Activated T-cell treated with anti-CD3 and anti-CD28 coated beads for 48 hours (primary cell): ENCODE data around the gene CCDC34.

Experiments
- DNase-seq: peaks from one replicate; pipeline ENCODE4 v3.0.0-alpha.2; 2020; ENCODE audit warnings: low read depth

The CCDC34 gene

GRCh38 chr11:27392278-27393114, 29.5 kb upstream of the CCDC34 start:
- no peak for DNase-seq

GRCh38 chr11:27391331-27392015, 28.5 kb upstream of the CCDC34 start:
- no peak for DNase-seq

- DNase-seq, result no peak
Observed at GRCh38 chr11:27390318-27391295, 27.6 kb upstream of the CCDC34 start.

GRCh38 chr11:27388869-27389268, 25.9 kb upstream of the CCDC34 start:
- DNase-seq, result no peak

GRCh38 chr11:27388001-27388400, 25.0 kb upstream of the CCDC34 start:
- DNase-seq, result no peak

GRCh38 chr11:27387362-27387761, 24.3 kb upstream of the CCDC34 start:
- DNase-seq, result no peak

- no peak for DNase-seq
Observed at GRCh38 chr11:27386181-27386845, 23.3 kb upstream of the CCDC34 start.

GRCh38 chr11:27385245-27385644, 22.2 kb upstream of the CCDC34 start:
- no peak for DNase-seq

GRCh38 chr11:27384227-27384626, 21.2 kb upstream of the CCDC34 start:
- no peak for DNase-seq

GRCh38 chr11:27383645-27384044, 20.6 kb upstream of the CCDC34 start:
- no peak for DNase-seq

GRCh38 chr11:27381238-27381666, 18.2 kb upstream of the CCDC34 start:
- no peak for DNase-seq

GRCh38 chr11:27380771-27381170, 17.8 kb upstream of the CCDC34 start:
- no peak for DNase-seq

- DNase-seq, result no peak
Observed at GRCh38 chr11:27379449-27379848, 16.4 kb upstream of the CCDC34 start.

GRCh38 chr11:27375370-27375769, 12.4 kb upstream of the CCDC34 start:
- DNase-seq, result no peak

GRCh38 chr11:27373856-27374602, 11.0 kb upstream of the CCDC34 start:
- DNase-seq, result no peak

GRCh38 chr11:27373392-27373791, 10.4 kb upstream of the CCDC34 start:
- no peak for DNase-seq

- DNase-seq, result no peak
Observed at GRCh38 chr11:27372164-27372563, 9.1 kb upstream of the CCDC34 start.

- no peak for DNase-seq
Observed at GRCh38 chr11:27371489-27371888, 8.5 kb upstream of the CCDC34 start.

GRCh38 chr11:27370374-27370773, 7.4 kb upstream of the CCDC34 start:
- no peak for DNase-seq

GRCh38 chr11:27367881-27368280, 4.9 kb upstream of the CCDC34 start:
- DNase-seq, result no peak

GRCh38 chr11:27363576-27364117, 632 bp upstream of the CCDC34 start:
- no peak for DNase-seq
